Umbilical cord (tissue), 2 donors: ENCODE data around the gene RPGRIP1. TPM values are rescaled to one million over a fixed set of nuclear protein-coding genes. Genes with fewer than 3 reads are reported as not detected.
"Not testable (repeated sequence)": the region's sequence is repeated elsewhere in the genome, so short reads cannot be mapped to it uniquely, and the experiment has no call there.

Source experiments
- DNase-seq: peaks from one replicate; pipeline ENCODE4 v3.0.0-alpha.2; 2015; ENCODE audit warnings: low spot score
- total RNA-seq: library from RNA; depleted of rRNA; stranded (reverse); fragments of >200 nt; gene quantifications from one replicate; pipeline ENCODE4 v1.2.3, GENCODE V29; 2014; ENCODE audit warnings: low replicate concordance; ENCODE audit not compliant: insufficient read depth

The RPGRIP1 gene
- total RNA-seq, 1 donor from 2014 or later, result not detected

DNA sequence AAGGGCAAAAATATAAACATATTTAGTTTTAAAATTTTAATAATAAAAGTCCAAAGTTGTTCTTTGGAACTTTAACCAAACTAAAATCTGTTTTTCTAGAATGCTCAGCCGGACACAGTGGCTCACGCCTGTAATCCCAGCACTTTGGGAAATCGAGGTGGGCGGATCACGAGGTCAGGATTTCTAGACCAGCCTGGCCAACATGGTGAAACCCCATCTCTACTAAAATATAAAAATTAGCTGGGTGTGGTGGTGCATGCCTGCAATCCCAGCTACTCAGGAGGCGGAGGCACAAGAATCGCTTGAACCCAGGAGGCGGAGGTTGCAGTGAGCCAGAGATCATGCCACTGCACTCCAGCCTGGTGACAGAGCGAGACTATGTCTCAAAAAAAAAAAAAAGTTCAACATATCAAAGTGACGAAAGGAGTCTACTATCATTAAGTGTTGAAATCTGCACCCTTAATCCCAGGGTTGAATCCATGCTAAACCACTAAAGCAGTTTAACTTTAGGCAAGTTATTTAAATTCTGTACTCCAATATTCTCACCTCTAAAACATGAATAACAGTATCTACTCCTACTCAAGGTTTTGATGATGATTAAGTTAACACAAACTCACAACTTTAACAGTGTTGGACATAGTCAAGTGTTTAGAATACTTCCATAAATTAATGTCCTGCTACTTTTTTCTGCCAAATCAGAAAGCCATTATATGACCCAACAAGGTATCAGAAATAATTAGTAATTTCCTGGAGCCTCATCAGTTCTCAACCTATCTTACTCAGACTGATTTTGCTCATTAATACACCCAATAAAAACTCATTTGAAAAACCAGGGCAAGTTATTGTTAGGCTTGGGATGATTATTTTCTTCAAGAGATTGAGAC, 21.6 kb upstream of the RPGRIP1 start:
- DNase-seq, result no peak

DNA sequence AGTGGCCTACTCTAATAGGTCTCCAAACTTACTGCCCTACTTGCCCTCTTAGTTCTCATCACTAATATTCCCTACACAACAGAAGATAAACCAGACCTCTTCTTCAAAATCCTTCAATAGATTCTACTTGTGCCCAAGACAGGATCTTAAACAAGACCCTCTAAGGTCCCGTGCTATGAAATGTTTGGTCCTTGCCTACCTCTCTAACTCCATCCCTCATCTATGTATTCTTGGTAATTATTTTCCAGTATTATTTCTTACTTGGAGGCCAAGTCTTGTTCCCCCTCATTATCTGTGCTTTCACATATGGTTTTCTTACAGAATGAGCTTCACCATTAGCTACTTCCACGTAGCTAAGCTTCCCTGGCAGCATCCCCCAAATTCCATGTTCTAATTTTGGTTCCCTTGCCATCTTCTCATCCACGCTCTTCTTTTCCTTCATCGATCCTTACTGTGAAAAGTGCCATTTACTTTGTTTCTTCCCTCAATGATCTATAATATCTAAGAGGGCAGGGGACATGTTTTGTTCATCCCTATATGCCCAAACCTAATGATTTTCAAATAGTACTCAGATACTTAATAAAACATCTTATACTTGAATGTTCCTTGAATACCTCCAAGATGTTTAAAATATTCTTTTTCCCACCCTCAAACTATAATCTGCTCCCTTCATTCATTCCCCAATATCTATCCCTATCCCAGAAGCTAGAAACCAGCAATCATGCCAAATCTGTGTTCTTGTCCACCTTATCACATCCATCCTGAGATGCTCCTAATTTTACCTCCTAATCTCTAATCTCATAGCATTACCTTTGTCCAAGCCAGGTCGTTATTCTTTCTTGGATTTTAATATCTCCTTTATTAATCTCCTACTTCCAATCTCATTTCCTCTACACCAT, 20.7 kb upstream of the RPGRIP1 start:
- no peak for DNase-seq

DNA sequence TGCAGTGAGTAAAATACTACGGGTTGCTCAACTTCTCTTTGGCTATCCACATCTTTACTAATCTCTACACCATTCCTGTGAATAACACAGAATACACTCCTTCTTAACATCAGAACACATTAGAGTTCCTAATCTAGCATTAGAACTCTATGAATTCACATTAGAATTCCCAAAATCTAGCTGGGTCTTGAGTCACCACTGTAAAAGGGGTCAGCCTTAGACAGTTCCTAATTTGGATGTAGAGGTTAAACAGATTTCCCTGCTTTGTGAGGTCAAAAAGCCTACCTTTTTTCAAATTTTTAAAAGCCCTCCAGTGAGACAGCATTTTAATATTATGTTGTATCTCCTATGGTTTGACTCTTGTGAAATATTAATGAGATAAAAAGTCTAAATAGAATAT, 18.1 kb upstream of the RPGRIP1 start:
- DNase-seq, result no peak

DNA sequence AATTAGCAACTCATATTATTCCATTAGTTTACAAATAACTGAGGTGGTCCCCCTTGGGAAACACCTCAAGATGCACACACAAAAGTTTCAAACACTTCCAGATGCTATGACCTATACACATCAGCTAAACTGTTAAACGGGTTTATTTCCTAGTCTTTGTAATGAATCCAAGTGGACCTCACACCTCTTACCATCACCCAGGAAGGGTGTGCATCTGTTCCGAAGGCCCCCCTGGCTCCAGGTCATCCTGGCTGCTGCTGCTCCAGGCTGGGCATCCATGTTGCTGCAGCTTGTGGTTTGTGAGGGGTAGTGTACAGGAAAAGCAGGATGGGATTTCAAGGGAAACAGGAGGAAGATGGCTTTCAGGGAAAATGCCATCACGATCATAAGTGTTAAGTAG, 17.5 kb upstream of the RPGRIP1 start:
- DNase-seq, result no peak

DNA sequence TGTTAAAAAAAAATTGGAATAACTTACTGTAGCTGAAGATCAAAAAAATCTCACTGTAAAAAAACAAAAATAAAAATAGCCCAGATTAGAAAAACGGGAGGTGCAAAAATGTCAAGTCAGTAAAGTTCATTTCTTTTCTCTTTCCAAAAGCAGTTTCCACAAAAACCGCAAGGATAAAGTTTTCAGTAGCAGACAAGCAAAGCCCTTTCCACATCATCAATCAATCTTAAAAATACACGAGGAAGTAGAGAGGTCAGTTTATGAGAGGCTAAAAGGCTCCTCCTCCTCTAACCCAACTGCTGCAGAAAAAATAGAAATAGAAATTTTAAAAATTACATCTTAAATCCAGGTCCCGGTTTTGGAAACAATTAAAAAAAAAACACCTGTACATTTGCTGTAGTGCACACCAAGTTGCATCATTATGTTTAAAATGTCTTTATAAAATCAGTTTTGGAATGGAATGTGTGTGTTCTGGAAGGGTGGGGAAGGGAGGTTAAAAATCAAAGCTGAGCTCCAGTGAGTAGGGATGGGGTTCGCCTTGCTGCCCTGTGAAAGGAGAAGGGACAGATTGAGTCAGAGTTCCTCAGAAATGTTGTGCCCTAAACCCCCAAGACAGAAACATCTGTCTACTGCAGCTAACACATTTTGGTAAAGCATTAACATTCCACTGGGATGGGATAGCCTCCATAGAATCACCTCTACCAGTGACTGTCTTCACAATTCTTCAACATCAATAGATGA, 16.4 kb upstream of the RPGRIP1 start:
- no peak for DNase-seq

DNA sequence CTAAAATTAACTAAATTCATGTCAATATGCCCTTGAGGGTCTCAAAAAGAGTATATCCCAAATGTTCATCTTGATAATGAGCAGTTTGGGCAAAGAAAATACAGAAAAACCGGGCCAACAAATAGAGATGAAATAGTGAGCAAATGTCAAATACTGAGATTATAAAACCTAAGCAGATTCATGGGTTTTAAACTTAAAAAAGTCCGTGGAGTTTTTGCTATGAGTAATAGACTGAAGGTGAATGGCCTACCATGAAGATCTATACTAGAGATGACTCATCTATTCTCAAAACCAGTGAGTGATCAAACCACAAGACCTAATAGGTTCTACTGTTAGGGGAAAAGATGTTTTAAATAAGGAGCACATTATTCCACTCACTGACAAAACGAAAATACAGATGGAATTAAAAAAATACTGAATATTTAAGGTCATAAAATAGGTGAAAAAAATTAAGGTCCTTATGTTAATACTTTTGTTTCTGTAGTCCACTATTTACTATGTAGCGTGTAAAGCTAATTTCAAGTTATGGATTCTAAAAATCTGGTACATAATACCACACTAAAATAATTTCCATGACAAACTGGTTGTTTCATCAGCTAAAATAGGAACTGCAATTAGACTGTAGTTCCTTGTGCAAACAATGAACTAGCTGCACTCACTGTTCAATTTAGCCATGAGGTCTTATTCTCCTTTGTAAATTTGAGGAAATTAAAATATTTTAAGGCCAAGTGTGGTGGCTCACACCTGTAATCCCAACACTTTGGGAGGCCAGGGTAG, 15.7 kb upstream of the RPGRIP1 start:
- DNase-seq, result no peak

DNA sequence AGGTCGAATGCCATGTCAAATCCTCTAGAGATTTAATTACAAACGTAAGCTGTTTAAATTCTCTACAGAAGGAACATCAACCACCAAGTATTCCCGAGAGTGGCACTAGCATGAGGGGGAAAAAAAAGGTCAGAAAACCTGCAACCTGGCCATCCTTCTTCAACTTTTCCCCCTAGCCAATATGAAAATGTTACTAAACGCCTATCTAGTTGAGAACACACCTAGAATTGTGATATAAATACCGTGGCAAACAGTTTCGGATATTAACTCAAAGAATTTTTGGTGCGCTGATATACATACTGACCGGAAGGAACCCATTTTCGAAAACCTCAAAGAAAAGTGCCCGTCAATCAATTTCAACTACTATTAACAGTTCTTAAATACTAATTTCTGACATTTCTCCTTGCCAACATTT, 12.4 kb upstream of the RPGRIP1 start:
- no peak for DNase-seq

DNA sequence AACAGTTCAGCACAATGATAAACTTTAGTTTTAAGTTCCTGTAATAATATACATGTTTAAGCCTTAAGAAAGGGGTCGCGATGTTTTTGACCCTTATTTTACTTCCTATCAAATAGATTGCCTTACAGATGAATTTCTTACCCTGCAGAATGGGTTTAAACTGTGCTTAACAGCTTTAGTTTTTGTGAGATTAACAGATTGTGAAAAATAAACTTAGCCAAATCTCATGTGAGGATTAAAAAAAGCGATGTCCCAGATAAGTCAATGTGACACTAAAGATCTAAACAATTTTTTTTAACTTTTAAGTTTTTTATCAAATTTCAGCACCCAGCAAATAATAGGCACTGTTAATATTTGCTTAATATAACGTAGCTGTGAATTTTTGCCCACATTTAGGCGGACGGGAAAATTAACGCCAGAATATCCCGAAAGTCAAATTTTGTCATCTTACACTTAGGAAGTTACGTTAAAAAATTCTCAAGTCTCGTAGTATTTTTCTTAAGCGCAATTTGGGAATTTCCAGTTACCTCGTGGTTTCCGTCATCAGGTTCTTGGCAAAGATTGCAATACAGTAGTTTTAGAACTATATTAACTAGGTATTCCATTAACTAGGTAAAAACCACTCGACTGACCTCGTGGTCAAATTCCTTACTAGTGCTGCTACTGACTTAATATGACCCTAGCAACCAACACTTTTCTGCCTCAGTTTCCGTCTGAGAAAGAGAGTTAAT, 11.8 kb upstream of the RPGRIP1 start:
- no peak for DNase-seq

DNA sequence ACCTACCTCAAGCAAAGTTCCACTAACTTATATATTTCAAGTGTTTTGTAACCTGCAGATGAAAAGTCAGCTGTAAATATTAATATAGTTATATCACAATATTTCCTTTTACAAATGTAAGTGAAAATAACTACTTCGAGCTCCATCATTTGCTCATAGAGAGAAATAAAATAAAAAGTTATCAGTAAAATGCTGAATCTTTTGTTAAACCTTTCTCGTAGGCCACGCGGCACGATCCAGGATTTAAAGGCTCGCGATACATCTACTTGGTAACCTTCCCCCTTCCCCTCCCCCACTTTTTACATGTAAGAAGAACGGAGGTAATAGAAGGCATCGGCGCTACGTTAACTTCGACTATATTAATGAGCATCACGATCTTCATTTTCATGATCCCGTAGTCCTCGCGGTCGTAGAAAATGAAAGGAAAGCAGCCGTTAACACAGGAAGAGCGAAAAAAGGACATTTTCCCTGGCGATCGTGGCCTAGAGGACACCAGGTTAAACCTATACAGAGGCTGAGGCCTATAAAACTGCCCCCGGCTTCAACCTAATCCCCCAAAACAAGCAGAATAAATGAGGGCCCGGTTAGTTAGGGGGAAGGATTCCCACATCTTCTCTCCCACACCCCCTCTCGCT, 11.1 kb upstream of the RPGRIP1 start:
- peak; percentile 58 for DNase-seq

DNA sequence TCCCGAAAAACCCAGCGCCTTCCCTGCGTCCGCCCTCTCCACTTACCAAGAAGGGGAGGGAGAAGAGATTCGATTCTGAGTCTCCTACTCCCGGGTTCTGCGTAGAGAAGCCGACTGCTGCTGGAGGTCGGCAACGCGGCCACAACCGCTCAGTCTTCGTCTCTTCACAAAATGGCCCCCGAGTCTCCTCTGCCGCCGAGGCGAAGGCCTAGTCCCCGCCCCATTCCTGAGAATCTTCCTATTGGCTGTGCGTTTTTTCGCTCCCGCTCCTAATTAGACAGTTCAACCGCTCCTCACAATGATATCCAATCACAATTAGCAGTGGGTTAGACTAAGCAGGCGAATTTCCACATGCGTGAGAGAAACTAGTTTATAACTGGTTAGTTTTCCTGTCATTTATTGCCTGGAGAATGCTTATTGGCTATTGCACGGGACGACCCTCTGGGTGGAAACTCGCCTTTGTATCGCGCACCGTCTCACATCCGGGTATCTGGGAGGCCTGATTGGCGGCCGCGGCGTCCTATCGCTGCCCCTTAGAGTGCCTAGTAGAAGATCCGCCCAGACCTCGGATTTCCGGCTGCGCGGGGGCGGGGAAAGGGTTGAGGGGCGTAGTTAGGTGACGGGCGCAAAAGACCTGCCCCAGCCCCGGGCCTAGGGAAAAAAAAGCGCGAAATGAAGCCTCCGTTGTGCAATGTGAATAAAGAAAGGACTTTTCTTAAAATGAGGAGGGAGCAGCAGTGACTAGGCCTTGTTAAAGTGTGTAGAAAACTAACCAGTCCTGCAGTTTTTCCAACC, 10.4 kb upstream of the RPGRIP1 start, which contains the start of gene HNRNPC:
HNRNPC (minus strand) TSS at position 191 of the 795 bp plus-strand sequence. CDS start 35,249 bp downstream, outside the sequence.
- peak; percentile 100 for DNase-seq

DNA sequence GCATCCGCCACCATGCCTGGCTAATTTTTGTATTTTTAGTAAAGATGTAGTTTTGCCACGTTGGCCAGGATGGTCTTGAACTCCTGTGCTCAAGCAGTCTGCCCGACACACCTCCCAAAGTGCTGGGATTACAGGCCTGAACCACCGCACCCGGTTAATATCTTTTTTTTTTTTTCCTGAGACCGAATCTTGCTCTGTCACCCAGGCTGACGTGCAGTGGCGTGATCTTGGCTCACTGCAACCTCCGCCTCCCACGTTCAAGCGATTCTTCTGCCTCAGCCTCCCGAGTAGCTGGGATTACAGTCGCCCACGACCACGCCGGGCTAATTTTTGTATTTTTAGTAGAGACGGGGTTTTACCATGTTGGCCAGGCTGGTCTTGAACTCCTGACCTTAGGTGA, 7.2 kb upstream of the RPGRIP1 start:
- not testable (repeated sequence) for DNase-seq

DNA sequence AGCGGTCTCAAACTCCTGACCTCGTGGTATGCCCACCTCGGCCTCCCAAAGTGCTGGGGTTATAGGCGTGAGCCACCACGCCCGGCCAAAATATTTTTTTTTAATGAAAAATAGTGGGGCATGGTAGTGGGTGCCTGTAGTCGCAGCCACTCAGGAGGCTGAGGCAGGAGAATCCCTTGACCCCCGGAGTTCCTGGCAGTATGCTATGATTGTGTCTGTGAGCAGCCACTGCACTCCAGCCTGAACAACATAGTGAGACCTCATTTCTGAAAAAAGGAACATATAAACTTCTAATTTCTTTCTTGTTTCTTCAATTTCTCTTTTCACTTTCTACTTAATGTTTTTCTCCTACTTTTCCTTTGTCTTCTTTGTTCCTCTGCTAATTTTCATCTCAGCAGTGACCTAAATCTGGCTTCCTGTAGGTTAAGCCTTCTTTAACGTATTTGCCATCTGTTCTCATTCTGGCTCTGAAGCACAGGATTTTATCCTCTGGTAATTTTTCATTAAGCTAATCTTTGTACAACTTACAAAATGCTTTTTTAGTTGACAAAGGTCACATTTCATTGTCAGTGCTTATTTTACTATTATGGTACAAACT, 4.5 kb upstream of the RPGRIP1 start:
- DNase-seq, result no peak

DNA sequence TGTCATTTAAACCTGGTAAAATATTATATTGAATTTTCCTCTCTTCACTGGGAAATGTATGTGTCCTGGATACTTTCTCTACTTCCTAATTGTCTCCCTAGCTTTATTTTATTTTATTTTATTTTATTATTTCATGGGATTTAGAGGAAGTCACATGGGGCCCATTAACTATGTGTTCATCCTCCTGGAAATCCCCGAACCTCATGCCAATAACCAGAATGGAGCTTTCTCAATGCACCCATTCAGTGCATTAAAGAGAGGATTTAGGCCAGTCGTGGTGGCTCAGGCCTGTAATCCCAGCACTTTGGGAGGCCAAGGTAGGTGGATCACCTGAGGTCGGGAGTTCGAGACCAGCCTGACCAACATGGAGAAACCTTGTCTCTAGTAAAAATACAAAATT, 1.3 kb upstream of the RPGRIP1 start:
- no peak for DNase-seq

DNA sequence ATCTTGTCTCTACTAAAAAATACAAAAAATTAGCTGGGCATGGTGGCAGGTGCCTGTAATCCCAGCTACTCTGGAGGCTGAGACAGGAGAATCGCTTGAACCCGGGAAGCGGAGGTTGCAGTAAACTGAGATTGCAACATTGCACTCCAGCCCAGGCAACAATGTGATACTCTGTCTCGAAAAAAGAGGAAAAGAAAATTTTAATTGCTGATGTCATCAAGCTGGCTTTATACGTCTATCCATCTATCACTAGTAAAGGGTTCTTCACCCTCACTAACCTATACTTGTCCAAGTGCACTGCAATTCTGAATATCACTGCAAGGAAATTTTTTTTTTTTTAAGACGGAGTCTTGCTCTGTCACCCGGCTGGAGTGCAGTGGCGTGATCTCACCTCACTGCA, 2.0 kb downstream of the RPGRIP1 start:
- DNase-seq, result not testable (repeated sequence)

DNA sequence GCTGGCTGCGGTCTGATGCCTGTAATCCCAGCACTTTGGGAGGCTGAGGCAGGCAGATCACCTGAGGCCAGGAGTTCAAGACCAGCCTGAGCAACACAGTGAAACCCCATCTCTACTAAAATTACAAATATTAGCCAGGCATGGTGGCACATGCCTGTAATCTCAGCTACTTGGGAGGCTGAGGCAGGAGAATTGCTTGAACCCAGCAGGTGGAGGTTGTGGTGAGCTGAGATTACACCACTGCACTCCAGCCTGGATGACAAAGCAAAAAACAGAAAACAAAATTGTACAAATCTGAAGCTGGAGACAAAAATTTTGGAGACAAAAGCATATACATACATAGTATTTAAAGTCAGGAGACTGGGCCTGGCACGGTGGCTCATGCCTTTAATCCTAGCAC, 6.6 kb downstream of the RPGRIP1 start:
- DNase-seq, result not testable (repeated sequence)

DNA sequence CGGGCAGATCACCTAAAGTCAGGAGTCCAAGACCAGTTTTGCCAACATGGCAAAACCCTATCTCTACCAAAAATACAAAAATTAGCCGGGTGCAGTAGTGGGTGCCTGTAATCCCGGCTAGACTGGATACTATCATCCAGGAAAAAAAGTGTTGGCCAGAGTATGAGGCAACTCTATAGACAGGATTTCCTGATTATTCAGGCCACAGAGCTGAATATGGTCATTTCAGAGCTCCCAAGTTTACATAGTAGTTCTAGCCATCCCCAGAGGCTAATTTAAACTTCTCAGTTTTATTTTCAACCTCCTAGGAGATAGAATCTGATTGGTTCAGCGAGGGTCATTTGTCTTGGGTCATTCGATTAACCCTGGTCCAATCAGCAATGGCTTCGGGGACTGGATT, 7.3 kb downstream of the RPGRIP1 start:
- no peak for DNase-seq

DNA sequence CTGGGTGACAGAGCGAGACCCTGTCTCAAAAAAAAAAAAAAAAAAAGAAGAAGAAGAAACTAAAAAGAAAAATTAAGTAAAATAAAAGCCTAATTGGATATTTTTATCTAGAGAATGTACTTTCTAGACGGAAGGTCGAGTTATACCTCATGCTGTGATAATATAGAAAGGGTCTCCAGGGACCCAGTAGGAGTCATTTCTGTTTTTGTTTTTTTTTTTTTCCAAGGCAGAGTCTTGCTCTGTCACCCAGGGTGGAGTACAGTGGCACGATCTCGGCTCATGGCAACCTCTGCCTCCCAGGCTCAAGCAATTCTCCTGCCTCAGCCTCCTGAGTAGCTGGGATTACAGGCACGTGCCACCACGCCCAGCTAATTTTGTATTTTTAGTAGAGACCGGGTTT, 14.1 kb downstream of the RPGRIP1 start:
- DNase-seq, result not testable (repeated sequence)

DNA sequence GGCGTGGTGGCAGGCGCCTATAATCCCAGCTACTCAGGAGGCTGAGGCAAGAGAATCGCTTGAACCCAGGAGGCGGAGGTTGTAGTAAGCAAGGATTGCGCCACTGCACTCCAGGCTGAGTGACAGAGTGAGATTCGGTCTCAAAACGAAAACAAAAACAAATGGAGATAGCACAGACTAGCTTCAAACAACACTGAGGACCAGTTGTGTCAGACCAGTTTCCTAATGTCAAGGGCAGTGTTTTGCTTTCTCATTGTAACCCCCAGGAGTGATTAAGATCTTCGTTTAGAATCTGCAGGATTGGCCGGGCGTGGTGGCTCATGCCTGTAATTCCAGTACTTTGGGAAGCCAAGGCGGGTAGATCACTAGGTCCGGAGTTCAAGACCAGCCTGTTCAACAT, 18.5 kb downstream of the RPGRIP1 start:
- no peak for DNase-seq
